ENCODE data around the gene PMF1. TPM values are rescaled to one million over a fixed set of nuclear protein-coding genes. Genes with fewer than 3 reads are reported as not detected.
A peak's percentile ranks its signal among the peaks of the same experiment; 100 is the strongest.
"Not testable (repeated sequence)": the region's sequence is repeated elsewhere in the genome, so short reads cannot be mapped to it uniquely, and the experiment has no call there.

Gene PMF1
- total and polyA plus RNA-seq, 2 experiments from 2014 or later: 112 to 118 TPM

GRCh38 chr1:156181391-156181924, 31.3 kb upstream of the PMF1 start:
- H3K9me2 ChIP-seq (ENCODE audit: insufficient read depth); H3K27me3 Mint-ChIP-seq (ENCODE audit: insufficient read depth, low read depth, poor library complexity); H3K9me3 Mint-ChIP-seq; H3K79me2 ChIP-seq (replicated peaks; ENCODE audit: insufficient read depth); H3K36me3 Mint-ChIP-seq (ENCODE audit: low read depth); H2AFZ ChIP-seq; H3K27me3 ChIP-seq (ENCODE audit: insufficient read depth); H3K36me3 ChIP-seq (ENCODE audit: insufficient read depth); H4K20me1 ChIP-seq (replicated peaks; ENCODE audit: insufficient read depth); ATAC-seq: not testable (repeated sequence)
- Mint-ChIP-seq H3K4me1 (peaks cover 37% of the 10 kb centered on the region), H3K4me3 (peak overlapping the region; percentile 34), H3K27ac (peak overlapping the region; percentile 96)
- H3K4me2 ChIP-seq: peak overlapping the region; percentile 64
- peaks cover 45% of the 10 kb centered on the region for H3K4me1 ChIP-seq (ENCODE audit: insufficient read depth)
- H3K27ac ChIP-seq (ENCODE audit: low read depth): peak overlapping the region; percentile 100
- TF ChIP-seq POLR2AphosphoS5 (IDR thresholded peaks at IDR 0.05; ENCODE audit: low read depth) (peak; percentile 27; the same call in 1 of the 2 replicates), CTCF (conservative IDR thresholded peaks at IDR 0.05; ENCODE audit: low read depth in 2 of 2) (peak in 1 of 2 experiments; percentile 15; a peak in 1 of 4 replicates)
- peaks cover 14% of the 10 kb centered on the region for H3F3A ChIP-seq (replicated peaks; ENCODE audit: low read depth)
- peak overlapping the region; percentile 9; the same call in 1 of the 2 replicates for H3K4me3 ChIP-seq
- peak; percentile 66 for DNase-seq (ENCODE audit: low spot score)

GRCh38 chr1:156182010-156182779, 30.6 kb upstream of the PMF1 start:
- peaks cover 34% of the 10 kb centered on the region for H3K4me1 Mint-ChIP-seq
- peak overlapping the region; percentile 71 for H3K4me2 ChIP-seq
- H3K36me3 Mint-ChIP-seq (ENCODE audit: low read depth); DNase-seq (ENCODE audit: low spot score); H3K79me2 ChIP-seq (replicated peaks; ENCODE audit: insufficient read depth); H3K9me2 ChIP-seq (ENCODE audit: insufficient read depth); H2AFZ ChIP-seq; H3K27me3 ChIP-seq (ENCODE audit: insufficient read depth); H3K36me3 ChIP-seq (ENCODE audit: insufficient read depth); H4K20me1 ChIP-seq (replicated peaks; ENCODE audit: insufficient read depth); H3K27me3 Mint-ChIP-seq (ENCODE audit: insufficient read depth, low read depth, poor library complexity): not testable (repeated sequence)
- H3K27ac ChIP-seq (ENCODE audit: low read depth): peak overlapping the region; percentile 100
- peaks cover 14% of the 10 kb centered on the region for H3F3A ChIP-seq (replicated peaks; ENCODE audit: low read depth)
- peaks cover 17% of the 10 kb centered on the region for H3K9me3 Mint-ChIP-seq
- TF ChIP-seq CREB1 (CRISPR knock-in tag; IDR thresholded peaks at IDR 0.05; ENCODE audit: low read depth): 0 out of 2 replicates have a peak, but pooled peaks have one; percentile 8
- peak overlapping the region; percentile 34 for H3K4me3 Mint-ChIP-seq
- H3K27ac Mint-ChIP-seq: peak overlapping the region; percentile 96
- H3K4me3 ChIP-seq: peak overlapping the region; percentile 22
- peaks cover 45% of the 10 kb centered on the region for H3K4me1 ChIP-seq (ENCODE audit: insufficient read depth)
- ATAC-seq: peak; percentile 46

GRCh38 chr1:156186347-156187177, 26.2 kb upstream of the PMF1 start:
- H3K27me3 ChIP-seq (ENCODE audit: insufficient read depth); ATAC-seq; DNase-seq (ENCODE audit: low spot score); H2AFZ ChIP-seq; H3K4me3 ChIP-seq; H3K27ac ChIP-seq (ENCODE audit: low read depth); H3K36me3 ChIP-seq (ENCODE audit: insufficient read depth); H3K27ac Mint-ChIP-seq; H4K20me1 ChIP-seq (replicated peaks; ENCODE audit: insufficient read depth); H3K4me3 Mint-ChIP-seq; H3F3A ChIP-seq (replicated peaks; ENCODE audit: low read depth); H3K79me2 ChIP-seq (replicated peaks; ENCODE audit: insufficient read depth); H3K9me2 ChIP-seq (ENCODE audit: insufficient read depth); H3K4me2 ChIP-seq; H3K27me3 Mint-ChIP-seq (ENCODE audit: insufficient read depth, low read depth, poor library complexity): not testable (repeated sequence)
- Mint-ChIP-seq H3K9me3 (peaks cover 36% of the 10 kb centered on the region), H3K36me3 (ENCODE audit: low read depth) (peaks cover 14% of the 10 kb centered on the region; the same call in 2 of the 3 replicates), H3K4me1 (peaks cover 12% of the 10 kb centered on the region)
- peaks cover 20% of the 10 kb centered on the region for H3K4me1 ChIP-seq (ENCODE audit: insufficient read depth)

GRCh38 chr1:156190265-156190664, 22.5 kb upstream of the PMF1 start:
- H3K27me3 ChIP-seq (ENCODE audit: insufficient read depth); H3K4me3 ChIP-seq; H2AFZ ChIP-seq; H3K9me2 ChIP-seq (ENCODE audit: insufficient read depth); H3K36me3 ChIP-seq (ENCODE audit: insufficient read depth); DNase-seq (ENCODE audit: low spot score); H3K4me3 Mint-ChIP-seq; H3K27ac Mint-ChIP-seq; H3K27ac ChIP-seq (ENCODE audit: low read depth); ATAC-seq; H3F3A ChIP-seq (replicated peaks; ENCODE audit: low read depth); H3K4me2 ChIP-seq; H4K20me1 ChIP-seq (replicated peaks; ENCODE audit: insufficient read depth): not testable (repeated sequence)
- Histone ChIP-seq H3K4me1 (ENCODE audit: insufficient read depth) (peaks cover 13% of the 10 kb centered on the region), H3K79me2 (replicated peaks; ENCODE audit: insufficient read depth) (peaks cover 12% of the 10 kb centered on the region)
- peaks cover 36% of the 10 kb centered on the region for H3K9me3 Mint-ChIP-seq
- peaks cover 18% of the 10 kb centered on the region for H3K27me3 Mint-ChIP-seq (ENCODE audit: insufficient read depth, low read depth, poor library complexity)
- peaks cover 14% of the 10 kb centered on the region; the same call in 2 of the 3 replicates for H3K36me3 Mint-ChIP-seq (ENCODE audit: low read depth)
- H3K4me1 Mint-ChIP-seq: peaks cover 18% of the 10 kb centered on the region
